ENCODE data around the gene SNRNP70. TPM values are rescaled to one million over a fixed set of nuclear protein-coding genes. Genes with fewer than 3 reads are reported as not detected.

Gene SNRNP70, protein sequence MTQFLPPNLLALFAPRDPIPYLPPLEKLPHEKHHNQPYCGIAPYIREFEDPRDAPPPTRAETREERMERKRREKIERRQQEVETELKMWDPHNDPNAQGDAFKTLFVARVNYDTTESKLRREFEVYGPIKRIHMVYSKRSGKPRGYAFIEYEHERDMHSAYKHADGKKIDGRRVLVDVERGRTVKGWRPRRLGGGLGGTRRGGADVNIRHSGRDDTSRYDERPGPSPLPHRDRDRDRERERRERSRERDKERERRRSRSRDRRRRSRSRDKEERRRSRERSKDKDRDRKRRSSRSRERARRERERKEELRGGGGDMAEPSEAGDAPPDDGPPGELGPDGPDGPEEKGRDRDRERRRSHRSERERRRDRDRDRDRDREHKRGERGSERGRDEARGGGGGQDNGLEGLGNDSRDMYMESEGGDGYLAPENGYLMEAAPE
- total RNA-seq (2022; extraction: Qiagen RNA extraction; ENCODE audit: low read depth): 283 to 359 TPM (median 313 TPM) in 5 replicates

DNA sequence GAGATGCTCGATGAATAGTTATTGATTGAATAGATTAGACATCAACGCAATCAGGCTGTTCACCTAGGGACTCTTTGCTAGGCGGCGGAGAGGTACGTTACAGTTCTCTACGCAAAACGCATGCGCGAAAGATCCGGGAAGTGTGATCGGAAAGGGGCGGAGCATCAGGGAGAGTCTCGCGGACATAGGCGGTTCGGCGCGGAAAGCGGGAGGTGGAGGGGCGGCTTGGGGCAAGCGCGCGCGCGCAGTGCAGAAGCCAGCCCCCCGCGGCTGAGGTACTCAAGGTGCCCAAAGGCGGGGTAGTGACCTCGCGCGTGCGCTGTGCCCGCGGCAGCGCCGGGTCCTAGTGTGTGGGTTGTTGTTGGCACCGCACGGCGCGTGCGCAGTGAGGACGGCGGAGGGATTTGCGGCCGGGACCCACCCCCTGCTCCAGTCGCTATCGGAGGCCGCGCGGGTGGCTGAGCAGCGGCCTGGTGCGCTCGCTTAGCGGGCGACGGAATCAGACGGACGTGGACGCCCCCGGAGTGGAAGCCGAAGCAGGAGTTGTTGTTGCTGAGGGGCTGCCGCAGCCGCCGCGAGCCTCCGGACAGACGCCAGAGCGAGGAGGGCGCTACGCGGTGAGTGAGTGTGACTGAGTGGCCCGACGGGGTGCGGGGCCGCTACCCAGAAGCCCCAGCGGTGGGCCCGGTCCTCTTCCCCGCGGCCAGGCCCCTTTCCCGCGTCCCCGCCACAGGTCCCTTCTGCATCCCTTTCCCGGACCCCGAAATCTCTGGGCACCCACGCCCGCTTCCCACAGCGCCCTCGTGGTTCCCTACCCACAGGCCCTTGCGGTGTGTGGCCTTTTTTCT, at the start of gene SNRNP70:
TSS of gene SNRNP70 (plus strand) at position 432 of the 848 bp plus-strand sequence. CDS start 964 bp downstream, outside the sequence.

DNA sequence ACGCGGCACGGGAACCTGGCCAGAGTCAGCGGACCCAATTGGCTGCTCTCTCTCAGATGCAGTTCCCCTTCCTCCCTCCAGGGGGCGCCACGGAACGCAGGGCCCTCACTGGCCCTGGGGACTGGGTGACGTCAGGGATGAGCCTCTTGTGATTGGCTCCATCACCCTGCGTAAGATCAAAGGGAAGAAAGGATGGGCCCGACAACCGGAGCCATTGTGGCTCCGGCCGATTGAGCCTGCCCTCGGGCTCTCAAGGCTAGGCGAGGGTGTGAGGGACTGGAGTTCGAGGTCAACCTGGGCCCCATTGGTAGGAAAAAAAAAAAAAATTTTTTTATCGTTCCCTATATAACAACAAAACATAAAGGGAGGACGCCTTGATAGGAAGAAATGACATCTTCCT, 48.4 kb upstream of the SNRNP70 start, which contains the start of gene CGB1:
TSS of gene CGB1 (minus strand) at position 81 of the 400 bp plus-strand sequence. CDS start 184 bp downstream, outside the sequence.

DNA sequence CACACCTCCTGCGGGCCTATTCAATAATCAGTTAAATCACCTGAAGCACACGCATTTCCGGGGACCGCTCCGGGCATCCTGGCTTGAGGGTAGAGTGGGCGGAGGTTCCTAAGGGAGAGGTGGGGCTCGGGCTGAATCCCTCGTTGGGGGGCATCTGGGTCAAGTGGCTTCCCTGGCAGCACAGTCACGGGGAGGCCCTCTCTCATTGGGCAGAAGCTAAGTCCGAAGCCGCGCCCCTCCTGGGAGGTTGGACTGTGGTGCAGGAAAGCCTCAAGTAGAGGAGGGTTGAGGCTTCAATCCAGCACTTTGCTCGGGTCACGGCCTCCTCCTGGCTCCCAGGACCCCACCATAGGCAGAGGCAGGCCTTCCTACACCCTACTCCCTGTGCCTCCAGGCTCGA, 41.7 kb upstream of the SNRNP70 start, which contains the start of gene CGB5:
TSS of gene CGB5 (plus strand) at position 301 of the 400 bp plus-strand sequence. CDS start 362 bp downstream, outside the sequence.

DNA sequence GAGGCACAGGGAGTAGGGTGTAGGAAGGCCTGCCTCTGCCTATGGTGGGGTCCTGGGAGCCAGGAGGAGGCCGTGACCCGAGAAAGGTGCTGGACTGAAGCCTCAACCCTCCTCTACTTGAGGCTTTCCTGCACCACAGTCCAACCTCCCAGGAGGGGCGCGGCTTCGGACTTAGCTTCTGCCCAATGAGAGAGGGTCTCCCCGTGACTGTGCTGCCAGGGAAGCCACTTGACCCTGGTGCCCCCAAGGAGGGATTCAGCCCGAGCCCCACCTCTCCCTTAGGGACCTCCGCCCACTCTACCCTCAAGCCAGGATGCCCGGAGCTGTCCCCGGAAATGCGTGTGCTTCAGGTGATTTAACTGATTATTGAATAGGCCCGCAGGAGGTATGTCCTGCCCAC, 36.2 kb upstream of the SNRNP70 start, which contains the start of gene CGB8:
TSS of gene CGB8 (minus strand) at position 101 of the 400 bp plus-strand sequence. CDS start 372 bp downstream, outside the sequence.

DNA sequence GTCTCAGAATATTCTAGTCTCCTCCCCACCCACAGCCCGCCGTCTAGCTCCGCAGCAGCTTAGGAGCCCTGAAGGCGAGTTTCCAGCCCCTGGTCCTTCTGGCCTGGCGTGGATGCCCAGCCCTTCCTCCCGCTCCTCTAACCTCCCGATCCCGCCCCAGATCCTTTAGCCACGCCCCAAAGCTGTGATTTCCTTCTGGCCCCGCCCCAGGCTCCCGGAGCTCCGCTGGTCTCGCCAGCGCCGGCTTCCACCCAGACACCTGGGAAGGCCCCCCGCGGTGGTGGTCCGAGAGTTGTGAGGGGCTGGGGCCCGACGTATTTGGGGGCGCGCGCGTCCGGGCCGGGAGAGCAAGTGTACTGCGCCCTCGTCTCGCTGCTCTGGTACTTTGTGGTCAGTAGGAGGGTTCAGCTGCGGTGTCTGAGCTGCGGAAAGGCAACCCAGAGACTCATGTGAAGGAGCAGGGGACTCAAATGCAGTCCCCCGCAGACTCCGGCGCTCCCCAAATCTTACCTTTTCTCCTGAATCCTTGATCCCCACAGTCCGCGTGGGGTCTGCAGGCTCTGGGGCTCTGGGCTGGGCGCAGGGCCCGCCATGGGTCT, 27.5 kb upstream of the SNRNP70 start, which contains the start of gene CGB7:
TSS of gene CGB7 (minus strand) at position 114 of the 599 bp plus-strand sequence. CDS start 2,374 bp downstream, outside the sequence.

DNA sequence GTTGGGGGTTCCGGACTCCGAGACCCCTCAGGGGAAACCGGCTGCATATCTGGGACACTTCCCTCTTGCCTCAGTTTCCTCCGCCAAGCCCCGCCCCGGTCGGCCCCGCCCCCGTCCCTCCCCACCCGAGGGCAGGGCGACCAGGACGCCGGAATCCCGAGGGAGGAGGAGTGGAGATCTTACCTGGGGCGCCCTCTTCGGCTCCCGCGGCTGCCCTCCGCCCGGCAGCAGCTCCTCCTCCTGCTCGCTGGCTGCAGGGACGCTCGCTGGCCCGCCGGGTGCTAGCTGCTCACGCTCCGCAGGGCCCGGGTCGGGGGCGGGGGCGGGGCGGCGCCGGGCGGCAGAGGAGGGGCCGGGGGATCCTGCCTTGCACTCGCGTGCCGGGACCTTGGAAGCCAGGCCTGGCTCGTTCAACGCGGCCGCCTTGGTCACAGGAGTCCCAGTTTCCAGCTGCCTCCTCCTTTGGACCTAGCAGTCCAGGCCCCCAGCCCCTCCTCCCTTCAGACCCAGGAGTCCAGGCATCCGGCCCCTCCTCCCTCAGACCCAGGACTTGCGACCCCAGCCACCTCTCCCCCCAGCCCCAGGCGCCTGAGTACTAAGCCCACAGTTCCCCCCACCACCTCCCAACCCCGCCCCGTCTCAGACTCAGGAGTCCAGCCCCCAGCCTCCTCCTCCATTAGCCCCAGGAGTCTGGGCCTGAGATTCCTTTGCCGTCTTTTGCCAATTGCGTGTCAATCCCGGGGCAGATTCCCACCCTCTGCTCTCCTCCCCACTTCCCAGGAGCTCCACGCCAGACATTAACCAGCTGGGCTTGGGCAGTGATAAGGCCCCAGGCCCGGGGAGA, 20.3 kb upstream of the SNRNP70 start, which contains the start of gene NTF4:
TSS of gene NTF4 (minus strand) at position 51 of the 844 bp plus-strand sequence. CDS start 2,821 bp downstream, outside the sequence.

DNA sequence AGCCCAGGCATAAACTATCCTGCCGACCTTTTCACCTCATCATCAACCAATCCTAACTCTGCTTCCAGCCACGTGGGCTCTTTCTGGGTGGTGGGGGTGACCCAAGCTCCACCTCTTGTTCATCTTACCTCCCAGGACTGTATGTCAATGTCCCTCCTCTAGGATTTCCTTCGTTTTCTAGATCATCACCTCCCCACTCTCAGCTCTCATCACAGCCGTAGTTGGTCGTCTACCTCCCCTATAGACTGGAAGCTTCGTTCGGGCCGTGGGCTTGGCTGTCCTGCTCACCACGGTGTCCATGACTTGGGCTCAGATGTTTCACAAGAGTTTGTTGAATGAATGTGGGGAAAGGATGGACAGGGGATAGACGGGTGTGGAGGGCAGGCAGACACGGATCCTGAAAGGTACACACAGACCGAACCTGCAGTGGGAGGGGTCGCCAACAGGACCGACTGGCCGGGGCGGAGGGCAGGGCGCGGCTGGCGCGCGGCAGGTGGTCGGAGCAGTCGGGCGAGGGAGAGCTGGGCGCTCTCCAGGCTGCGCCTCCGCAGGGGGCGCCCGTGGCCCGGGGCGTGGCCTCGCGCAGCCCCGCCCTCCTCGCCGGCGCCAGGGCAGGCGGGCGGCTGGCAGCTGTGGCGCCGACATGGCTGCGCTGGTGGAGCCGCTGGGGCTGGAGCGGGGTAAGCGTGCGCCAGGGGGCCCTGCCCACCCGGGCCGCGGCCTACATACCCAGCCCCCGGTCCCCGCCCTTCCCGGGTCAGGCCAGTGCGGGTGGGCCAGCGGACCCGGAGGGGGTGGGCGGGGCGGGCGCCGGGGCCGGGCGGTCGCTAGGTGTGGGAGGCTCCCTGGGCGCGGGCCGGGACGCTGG, 28.7 kb downstream of the SNRNP70 start, which contains the start of gene LIN7B:
TSS of gene LIN7B (plus strand) at position 609 of the 868 bp plus-strand sequence. CDS start at position 644, 35 bp downstream.

DNA sequence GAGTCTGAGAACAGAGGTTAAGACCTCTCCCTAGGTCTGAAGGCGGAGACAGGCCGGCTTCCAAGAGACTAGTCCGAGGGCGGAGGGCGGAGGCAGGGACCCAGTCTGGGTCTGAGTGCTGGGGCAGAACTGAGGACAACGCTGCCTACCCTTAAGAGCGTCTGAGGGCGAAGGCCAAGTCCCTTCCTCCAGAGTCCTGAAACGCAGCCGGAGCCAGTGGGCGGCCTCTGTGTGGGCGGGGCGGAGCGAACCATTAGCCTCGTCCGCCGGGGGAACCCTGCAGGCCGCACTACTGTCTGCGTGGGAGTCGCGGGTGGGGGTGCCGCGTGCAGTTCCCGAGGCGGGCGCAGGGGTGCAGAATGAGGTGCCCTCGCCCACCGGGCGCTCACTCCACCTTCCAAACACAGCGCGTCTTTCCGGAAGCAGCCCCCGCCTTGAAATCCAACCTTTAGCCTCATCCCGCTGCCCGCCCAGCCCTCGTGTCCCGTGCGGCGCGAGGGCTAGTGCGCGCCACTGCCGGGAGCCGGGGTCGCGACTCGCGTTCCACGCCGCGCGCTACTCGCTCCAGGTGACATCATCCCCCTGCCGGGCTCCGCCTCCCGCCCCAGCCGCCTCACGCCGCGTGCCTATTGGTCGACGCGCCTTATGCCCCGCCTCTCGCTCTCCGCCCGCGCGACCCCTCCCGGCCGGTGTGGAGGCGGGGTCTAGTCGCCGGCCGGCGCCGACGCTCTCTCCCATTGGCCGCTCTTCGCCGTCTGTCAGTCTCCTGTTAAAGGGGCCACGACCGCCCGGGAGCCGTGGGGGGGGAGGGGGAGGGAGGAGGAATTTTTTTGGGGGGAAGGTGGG, 33.5 kb downstream of the SNRNP70 start, which contains the start of gene C19orf73:
TSS of gene C19orf73 (minus strand) at position 579 of the 846 bp plus-strand sequence. CDS start at position 458, 121 bp downstream.

DNA sequence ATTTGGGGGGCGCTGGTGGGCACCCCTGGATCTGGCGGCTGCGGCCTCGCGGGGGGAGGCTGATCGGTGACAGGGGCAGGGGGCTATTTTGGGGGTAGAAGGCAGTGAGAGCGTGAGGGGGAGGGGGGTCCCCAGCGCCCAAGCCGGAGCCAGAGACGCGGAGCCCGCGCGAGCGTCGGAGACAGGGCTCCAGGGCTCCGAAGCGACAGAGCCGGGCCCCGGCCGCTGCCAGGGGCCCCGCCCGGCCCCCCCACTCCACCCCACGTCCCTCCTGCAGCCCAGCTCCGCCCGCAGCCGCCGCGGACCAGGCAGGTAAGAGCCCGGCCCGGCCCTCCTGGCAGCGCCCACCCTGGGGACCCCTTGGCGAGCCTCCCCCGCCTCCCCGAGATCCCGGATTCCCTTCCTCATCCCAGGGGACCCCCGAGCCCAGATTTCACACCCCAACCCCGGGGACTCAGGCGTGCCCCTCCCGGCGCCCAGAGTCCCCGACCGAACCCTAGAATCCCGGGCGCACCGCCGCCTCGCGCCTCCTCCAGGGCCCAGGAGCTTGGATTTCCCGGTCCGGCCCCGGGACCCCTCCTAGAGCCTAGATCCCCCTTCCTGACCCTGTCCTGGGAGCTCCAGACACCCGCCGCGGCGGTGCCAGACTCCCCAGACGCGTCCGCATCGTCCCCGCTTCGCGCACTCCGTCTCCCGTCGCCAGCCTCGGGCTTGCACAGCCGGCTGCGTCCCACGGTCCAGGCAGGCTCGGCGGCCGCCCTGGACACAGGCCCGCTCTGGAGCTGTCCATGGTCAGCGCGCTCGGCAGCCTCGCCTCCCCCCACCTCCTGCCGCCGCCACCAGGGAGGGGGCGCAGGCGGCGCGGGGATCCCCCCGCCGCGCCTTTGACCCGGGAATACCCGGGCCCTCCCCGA, 34.4 kb downstream of the SNRNP70 start, which contains the start of gene PPFIA3:
TSS of gene PPFIA3 (plus strand) at position 134 of the 914 bp plus-strand sequence. CDS start 8,330 bp downstream, outside the sequence.

DNA sequence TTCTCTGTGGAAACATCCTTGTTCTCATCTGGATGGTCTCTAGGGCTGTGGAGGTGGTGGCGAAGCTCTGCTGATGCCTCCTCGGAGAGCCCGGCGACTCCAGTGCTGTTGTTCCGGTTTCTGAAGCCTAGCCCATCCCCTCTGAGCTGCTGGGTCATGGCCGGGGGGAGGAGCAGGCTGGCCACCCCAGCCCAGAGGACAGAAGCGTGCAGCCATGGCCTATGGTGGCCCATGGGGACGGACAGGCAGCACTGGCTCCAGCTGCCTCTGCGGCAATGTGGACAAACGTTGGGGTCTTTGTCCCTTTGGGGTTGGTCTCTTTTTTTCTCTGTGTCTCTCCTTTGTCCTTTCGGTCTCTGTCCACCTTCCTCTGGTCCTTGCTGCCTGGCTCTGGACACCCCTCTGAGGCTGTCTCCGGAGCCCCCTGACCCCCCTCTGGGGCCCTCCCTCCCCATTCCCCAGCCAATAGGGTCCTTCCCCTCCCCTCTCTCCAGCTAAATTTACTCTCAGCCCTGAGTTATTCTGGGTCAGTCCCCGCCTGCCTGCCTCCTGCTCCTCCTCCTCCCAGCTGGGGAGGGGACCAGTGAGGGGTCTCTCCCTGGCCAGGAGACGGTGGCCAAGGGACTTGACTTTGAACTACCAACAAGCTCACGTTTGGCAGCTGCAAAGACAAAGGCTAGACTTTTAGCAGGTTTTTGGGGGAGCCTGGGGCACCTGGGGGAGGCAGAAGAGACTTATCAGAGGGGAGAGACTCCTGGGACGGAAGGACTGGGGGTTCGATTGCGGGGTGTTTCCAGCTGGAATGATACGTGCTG, 70.0 kb downstream of the SNRNP70 start, which contains the start of gene HRC:
TSS of gene HRC (minus strand) at position 392 of the 815 bp plus-strand sequence. CDS start at position 233, 159 bp downstream.

DNA sequence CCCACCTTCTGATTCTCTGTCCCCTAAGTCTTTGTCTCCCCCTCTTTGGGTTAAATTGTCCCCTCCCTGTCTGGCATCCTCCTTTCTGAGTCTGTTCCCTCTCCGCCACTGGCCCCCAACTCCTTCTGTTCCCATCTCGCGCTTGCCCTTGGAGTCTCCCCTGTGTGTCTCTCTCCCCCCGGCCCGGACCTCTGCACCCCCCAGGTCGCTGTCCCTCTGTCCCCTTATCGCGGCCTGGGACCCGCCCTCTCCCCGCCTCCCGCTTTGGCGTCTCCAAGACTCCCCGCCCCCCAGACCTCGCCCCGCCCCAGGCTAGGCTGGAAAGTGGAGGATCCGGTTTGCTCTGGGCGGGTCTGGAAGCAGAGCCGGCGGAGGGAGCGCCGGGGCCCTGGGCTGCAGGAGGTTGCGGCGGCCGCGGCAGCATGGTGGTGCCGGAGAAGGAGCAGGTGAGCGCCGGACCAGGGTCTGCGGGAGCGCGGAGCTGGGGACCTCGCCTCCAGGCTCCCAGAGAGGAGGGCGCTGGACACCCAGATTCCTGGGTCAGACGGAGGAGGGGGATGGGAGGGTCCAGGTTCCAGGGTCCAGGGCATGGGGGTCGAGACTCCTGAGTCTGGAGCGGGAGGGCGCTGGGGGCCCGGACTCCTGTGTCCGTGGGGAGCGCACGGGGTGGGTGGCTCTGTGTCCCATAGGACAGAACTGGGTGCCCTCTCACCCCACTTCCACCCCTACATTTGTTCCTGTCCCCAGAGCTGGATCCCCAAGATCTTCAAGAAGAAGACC, 72.4 kb downstream of the SNRNP70 start, which contains the start of gene TRPM4:
TSS of gene TRPM4 (plus strand) at position 348 of the 780 bp plus-strand sequence. CDS start at position 423, 75 bp downstream.

